Tibial artery (tissue), 4 donors: Measurements from ENCODE around the gene TMX1.
A peak's percentile ranks its signal among the peaks of the same experiment; 100 is the strongest.

ENCODE experiments used
- DNase-seq, 2 donors: peaks; one replicate each; pipeline ENCODE4 v3.0.0-alpha.2; 2019
- H3K27ac ChIP-seq, 2 donors: fragments of 200-600 bp; sonication (generic) in 1 of 2; 1 replicate in 1 of 2; 2 replicates in 1 of 2; pipeline ENCODE4 v1.5.1; 2018 to 2019; ENCODE audit warnings: mild to moderate bottlenecking in 1 of 2
- H3K27me3 ChIP-seq, 2 donors: fragments of 200-600 bp; sonication (generic) in 1 of 2; one replicate each; pipeline versions ENCODE4 v1.5.1 to v1.6.0; 2016 to 2019
- H3K36me3 ChIP-seq, 3 donors: fragments of 200-600 bp; sonication (generic) in 2 of 3; one replicate each; pipeline ENCODE4 v1.5.1; 2016 to 2019; ENCODE audit warnings: mild to moderate bottlenecking in 2 of 3
- H3K4me1 ChIP-seq, 4 donors: fragments of 200-600 bp; sonication (generic) in 2 of 4; 1 replicate in 3 of 4; 2 replicates in 1 of 4; pipeline ENCODE4 v1.5.1; 2016 to 2019
- H3K4me3 ChIP-seq, 2 donors: fragments of 200-600 bp; sonication (generic) in 1 of 2; 1 replicate in 1 of 2; 2 replicates in 1 of 2; pipeline ENCODE4 v1.5.1; 2018 to 2019; ENCODE audit warnings: mild to moderate bottlenecking in 2 of 2
- H3K9me3 ChIP-seq, 3 donors: fragments of 200-600 bp; sonication (generic) in 1 of 3; one replicate each; pipeline ENCODE4 v1.5.1; 2016 to 2019
- intact Hi-C: fragments of 100-400 bp; cut with DNase I; formaldehyde crosslinking; loops from one replicate; pipeline ENCODE4 v1.15.0; 2023; ENCODE audit warnings: low total_unique reads
- TF ChIP-seq, protein P1 (sequence below), 2 experiments: fragments of 200-600 bp in 1 of 2; fragments of 450-650 bp in 1 of 2; IDR thresholded peaks; one replicate each; pipeline ENCODE4 v1.5.1; 2017 to 2019; ENCODE audit warnings: antibody characterized with exemption in 2 of 2, mild to moderate bottlenecking in 1 of 2, moderate library complexity in 1 of 2

TMX1 gene

DNA sequence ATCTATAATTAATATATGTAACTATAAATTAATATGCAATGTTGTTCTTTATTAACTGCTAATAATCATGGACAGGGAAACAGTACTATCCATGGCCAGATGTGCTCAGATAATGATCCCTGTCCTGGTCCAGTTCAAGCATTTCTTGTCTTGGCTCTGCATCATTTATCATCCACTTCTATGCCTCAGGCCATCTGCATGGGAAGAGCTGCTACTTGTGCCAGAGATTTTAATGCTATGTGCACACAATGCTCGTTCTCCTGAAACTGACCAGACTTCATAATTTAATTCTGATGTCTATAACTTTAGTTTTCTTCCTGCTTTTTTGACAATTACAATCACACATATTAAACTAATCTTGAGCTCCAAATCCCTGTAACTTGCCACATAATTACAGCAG is 11.2 kb upstream of the TMX1 start:
- TF ChIP-seq, protein P1, sequence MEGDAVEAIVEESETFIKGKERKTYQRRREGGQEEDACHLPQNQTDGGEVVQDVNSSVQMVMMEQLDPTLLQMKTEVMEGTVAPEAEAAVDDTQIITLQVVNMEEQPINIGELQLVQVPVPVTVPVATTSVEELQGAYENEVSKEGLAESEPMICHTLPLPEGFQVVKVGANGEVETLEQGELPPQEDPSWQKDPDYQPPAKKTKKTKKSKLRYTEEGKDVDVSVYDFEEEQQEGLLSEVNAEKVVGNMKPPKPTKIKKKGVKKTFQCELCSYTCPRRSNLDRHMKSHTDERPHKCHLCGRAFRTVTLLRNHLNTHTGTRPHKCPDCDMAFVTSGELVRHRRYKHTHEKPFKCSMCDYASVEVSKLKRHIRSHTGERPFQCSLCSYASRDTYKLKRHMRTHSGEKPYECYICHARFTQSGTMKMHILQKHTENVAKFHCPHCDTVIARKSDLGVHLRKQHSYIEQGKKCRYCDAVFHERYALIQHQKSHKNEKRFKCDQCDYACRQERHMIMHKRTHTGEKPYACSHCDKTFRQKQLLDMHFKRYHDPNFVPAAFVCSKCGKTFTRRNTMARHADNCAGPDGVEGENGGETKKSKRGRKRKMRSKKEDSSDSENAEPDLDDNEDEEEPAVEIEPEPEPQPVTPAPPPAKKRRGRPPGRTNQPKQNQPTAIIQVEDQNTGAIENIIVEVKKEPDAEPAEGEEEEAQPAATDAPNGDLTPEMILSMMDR (IDR thresholded peaks at IDR 0.05), result no peak
- H3K4me3 ChIP-seq, result no peak overlapping the region
- H3K4me1 ChIP-seq, result no peaks in the 10 kb centered on the region
- H3K27me3 ChIP-seq, result no peaks in the 10 kb centered on the region
- no peaks in the 10 kb centered on the region for H3K9me3 ChIP-seq
- no peak for DNase-seq
- no peaks in the 10 kb centered on the region for H3K36me3 ChIP-seq
- H3K27ac ChIP-seq, result no peak overlapping the region
- intact Hi-C loops, result loop anchor here (10.0 kb wide), 1 partner anchor 274 kb away; no protein-coding TSS in a partner anchor

DNA sequence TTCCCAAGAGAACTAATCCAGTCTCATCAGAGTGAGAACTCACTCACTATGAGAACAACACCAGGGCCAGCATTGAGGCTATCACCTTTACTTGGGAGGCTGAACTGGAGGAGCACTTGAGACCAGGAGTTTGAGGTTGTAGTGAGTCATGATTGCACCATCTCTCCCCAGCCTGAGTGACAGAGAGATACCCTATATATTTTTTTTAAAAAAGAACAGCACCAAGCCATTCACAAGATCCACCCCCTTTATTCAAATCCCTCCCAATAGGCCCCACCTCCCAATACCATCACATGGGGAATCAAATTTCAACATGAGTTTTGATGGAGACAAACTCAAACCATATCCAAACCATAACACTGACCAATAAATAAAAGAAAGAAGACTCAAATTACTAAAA is 3.7 kb upstream of the TMX1 start:
- Histone ChIP-seq H3K27me3 (no peaks in the 10 kb centered on the region), H3K4me1 (peaks cover 0 to 13% (median 3%) of the 10 kb centered on the region in 4 donors), H3K27ac (no peak overlapping the region), H3K4me3 (no peak overlapping the region), H3K9me3 (no peaks in the 10 kb centered on the region), H3K36me3 (no peaks in the 10 kb centered on the region)
- DNase-seq, result no peak
- intact Hi-C loops, result no loop called here
- TF ChIP-seq, protein P1 (IDR thresholded peaks at IDR 0.05), result no peak

DNA sequence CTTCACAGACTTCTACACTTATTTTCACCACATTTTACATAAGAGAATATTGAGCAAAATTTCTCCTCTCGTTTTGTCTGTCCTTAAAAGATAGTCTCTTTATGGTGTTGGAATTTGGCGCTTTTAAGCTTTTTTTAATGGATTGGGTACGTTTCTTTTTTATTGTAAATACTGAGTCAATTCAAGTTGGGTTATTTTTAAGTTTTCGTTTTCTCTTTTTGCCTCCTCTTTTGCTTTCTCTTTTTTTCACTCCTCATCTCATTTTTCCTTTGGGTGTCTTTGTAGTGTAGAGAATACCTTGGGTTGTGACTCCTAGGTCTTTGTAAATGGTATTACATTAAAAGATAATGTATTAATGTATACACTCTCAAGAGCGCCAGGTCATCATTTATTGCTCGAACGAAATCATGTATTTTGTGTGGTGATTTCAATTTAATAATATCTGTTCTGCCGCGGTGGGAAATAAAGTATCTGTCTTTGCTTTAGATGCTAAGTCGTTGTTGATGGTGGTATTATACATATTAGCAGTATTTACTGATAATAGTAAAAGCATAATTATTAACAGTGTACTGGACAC is 845 bp downstream of the TMX1 start:
- TF ChIP-seq, protein P1 (IDR thresholded peaks at IDR 0.05), result no peak
- intact Hi-C loops, result no loop called here

DNA sequence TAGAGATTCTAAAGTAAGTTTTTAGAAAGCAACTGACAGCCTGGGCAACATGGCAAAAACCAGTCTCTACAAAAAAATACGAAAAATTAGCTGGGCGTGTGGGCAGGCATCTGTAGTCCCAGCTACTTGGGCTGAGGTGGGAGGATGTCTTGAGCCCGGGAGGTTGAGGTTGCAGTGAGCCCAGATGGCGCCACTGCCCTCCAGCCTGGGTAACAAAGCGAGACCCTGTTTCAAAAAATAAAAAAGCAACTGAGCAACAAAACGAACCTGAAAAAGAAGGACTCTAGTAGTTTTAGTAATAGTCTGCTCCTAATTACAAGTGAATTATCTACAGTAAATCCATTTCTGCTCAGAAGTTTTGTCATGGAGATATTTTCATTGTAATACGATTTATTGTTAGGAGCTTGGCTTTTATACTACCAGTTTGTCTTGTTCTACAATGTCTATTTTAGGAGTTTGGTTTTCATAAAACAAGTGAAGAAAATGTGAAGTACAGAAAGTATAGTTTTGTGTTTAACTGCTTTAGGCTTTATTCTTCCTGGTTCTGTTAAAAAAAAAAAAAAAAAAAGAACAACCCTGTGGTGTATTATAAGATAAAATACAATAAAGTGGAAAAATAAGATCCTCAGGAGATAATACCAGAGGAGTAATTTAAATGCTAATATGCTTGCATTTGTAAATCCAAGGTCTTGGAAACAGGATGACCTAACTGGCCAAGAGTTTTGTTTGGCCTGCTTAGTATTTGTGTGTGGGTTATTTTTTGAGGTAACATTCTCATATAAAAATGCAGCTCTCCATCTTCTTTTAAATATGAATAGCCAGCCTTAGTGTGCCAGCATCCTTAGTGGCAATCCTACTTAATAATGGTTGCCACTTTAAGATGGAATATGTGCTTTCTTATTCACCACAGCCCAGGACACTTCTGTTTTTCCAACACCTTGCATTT is 2.8 kb downstream of the TMX1 start:
- TF ChIP-seq, protein P1 (IDR thresholded peaks at IDR 0.05), result no peak
- Histone ChIP-seq H3K9me3 (no peaks in the 10 kb centered on the region), H3K4me1 (peaks cover 0 to 26% (median 14%) of the 10 kb centered on the region in 4 donors), H3K27me3 (no peaks in the 10 kb centered on the region), H3K36me3 (peaks cover 0 to 15% (median 4%) of the 10 kb centered on the region in 3 donors), H3K27ac (peak overlapping the region in 1 of 2 donors; percentile 37), H3K4me3 (no peak overlapping the region)
- intact Hi-C loops, result no loop called here
- DNase-seq, result no peak

More for the DNA sequence above, 845 bp downstream of the TMX1 start:
- no peak for DNase-seq
- H3K36me3 ChIP-seq, result peaks cover 0 to 4% (median 0%) of the 10 kb centered on the region in 3 donors
- H3K9me3 ChIP-seq, result no peaks in the 10 kb centered on the region
- peak overlapping the region; percentile 93 to 96 for H3K4me3 ChIP-seq
- no peaks in the 10 kb centered on the region for H3K27me3 ChIP-seq
- peaks cover 0 to 26% (median 14%) of the 10 kb centered on the region in 4 donors for H3K4me1 ChIP-seq
- H3K27ac ChIP-seq, result peak overlapping the region; percentile 83 to 89

DNA sequence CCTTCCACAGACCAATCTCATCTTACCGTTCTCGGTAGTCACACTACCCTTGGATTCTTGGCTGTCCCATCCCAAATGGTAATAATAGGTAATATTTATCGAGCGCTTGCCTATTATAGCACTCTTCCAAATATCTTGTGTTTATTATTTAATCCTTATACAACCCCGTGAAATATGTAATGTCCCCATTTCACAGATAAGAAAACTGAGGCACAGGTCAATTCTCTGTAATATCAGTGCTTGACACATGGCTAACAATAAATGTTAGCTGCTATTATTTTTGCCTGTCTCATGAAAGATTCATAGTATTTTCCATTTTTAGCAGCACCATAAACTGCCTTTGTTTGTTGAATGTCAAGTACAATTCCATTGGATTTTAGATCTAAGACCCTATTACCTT is 4.5 kb downstream of the TMX1 start:
- TF ChIP-seq, protein P1 (IDR thresholded peaks at IDR 0.05), result no peak
- Histone ChIP-seq H3K9me3 (no peaks in the 10 kb centered on the region), H3K4me1 (peaks cover 0 to 18% (median 10%) of the 10 kb centered on the region in 4 donors), H3K36me3 (peaks cover 4 to 26% (median 12%) of the 10 kb centered on the region in 3 donors), H3K4me3 (no peak overlapping the region), H3K27me3 (no peaks in the 10 kb centered on the region), H3K27ac (no peak overlapping the region)
- intact Hi-C loops, result no loop called here
- no peak for DNase-seq
